IMR-90 (cell line): ENCODE measurements around the gene ZDHHC19. TPM values are rescaled to one million over a fixed set of nuclear protein-coding genes. Genes with fewer than 3 reads are reported as not detected.

Experiments
- ATAC-seq: fragments of 200-7000 bp; cut with Tn5 transposase; 2 replicates; pipeline ENCODE4 v1.9.1; 2020; ENCODE audit warnings: low read depth, mild to moderate bottlenecking, moderate library complexity
- BruUV-seq: library from RNA; stranded (reverse); fragments of 400-500 nt; replicated peaks from 2 replicates; lab custom pipeline; 2021; lab: Mats Ljungman, UMichigan
- CTCF ChIA-PET: fragments of 300-600 bp; formaldehyde crosslinking; extraction: SDS; loops from one replicate; lab custom pipeline; 2021; ENCODE audit warnings: antibody characterized with exemption; lab: Yijun Ruan, JAX
- POLR2A ChIA-PET: fragments of 300-600 bp; sonication (Branson Sonifier 250); formaldehyde crosslinking; loops from one replicate; lab custom pipeline; 2022; ENCODE audit warnings: antibody characterized with exemption; ENCODE audit not compliant: unreplicated experiment; lab: Charles Lee
- DNase-seq: peaks from one replicate; pipeline ENCODE4 v3.0.0; 2013
- H2AFZ ChIP-seq: replicated peaks from 2 replicates; pipeline ENCODE3; 2013; ENCODE audit warnings: low read length, mild to moderate bottlenecking; ENCODE audit not compliant: poor library complexity
- H2AK5ac ChIP-seq: 2 replicates; pipeline ENCODE4 v1.6.1; 2013; ENCODE audit warnings: low read depth, low read length, inconsistent platforms
- H2AK9ac ChIP-seq: replicated peaks from 2 replicates; pipeline ENCODE3; 2013; ENCODE audit warnings: mild to moderate bottlenecking, low read depth, low read length, moderate library complexity; ENCODE audit not compliant: poor library complexity
- H2BK120ac ChIP-seq: 2 replicates; pipeline ENCODE4 v1.6.1; 2013; ENCODE audit warnings: low read depth, low read length, inconsistent platforms
- H2BK15ac ChIP-seq: 3 replicates; pipeline ENCODE4 v1.6.1; 2013; ENCODE audit warnings: low read depth, low read length, inconsistent platforms
- H2BK20ac ChIP-seq: 2 replicates; pipeline ENCODE4 v1.6.1; 2013; ENCODE audit warnings: low read depth, mild to moderate bottlenecking, inconsistent platforms, low read length, moderate library complexity
- H2BK5ac ChIP-seq: 2 replicates; pipeline ENCODE4 v1.6.1; 2013; ENCODE audit warnings: mild to moderate bottlenecking, low read depth, low read length, inconsistent platforms; ENCODE audit not compliant: poor library complexity, severe bottlenecking
- H3K14ac ChIP-seq: replicated peaks from 2 replicates; pipeline ENCODE4 v1.6.1; 2013; ENCODE audit warnings: low read depth, low read length, inconsistent platforms
- H3K18ac ChIP-seq: 2 replicates; pipeline ENCODE4 v1.6.1; 2013; ENCODE audit warnings: low read depth, low read length, control low read depth
- H3K23ac ChIP-seq: 2 replicates; pipeline ENCODE4 v1.6.1; 2013; ENCODE audit warnings: low read depth, low read length, inconsistent platforms
- H3K27ac ChIP-seq: 2 replicates; pipeline ENCODE4 v1.5.1; 2013; ENCODE audit warnings: mild to moderate bottlenecking, control low read depth, low read length; ENCODE audit not compliant: insufficient read depth
- H3K27me3 ChIP-seq: 2 replicates; pipeline ENCODE4 v1.6.1; 2013; ENCODE audit warnings: low read length; ENCODE audit not compliant: control insufficient read depth, insufficient read depth
- H3K36me3 ChIP-seq: 2 replicates; pipeline ENCODE4 v1.6.1; 2013; ENCODE audit warnings: low read length, mixed read lengths; ENCODE audit not compliant: control insufficient read depth, insufficient read depth
- H3K4ac ChIP-seq: 2 replicates; pipeline ENCODE4 v1.6.1; 2013; ENCODE audit warnings: low read depth, low read length, inconsistent platforms
- H3K4me1 ChIP-seq: 2 replicates; pipeline ENCODE4 v1.6.1; 2013; ENCODE audit warnings: low read length, mixed read lengths; ENCODE audit not compliant: control insufficient read depth, insufficient read depth
- H3K4me2 ChIP-seq: 2 replicates; pipeline ENCODE4 v1.6.1; 2013; ENCODE audit warnings: low read depth, mild to moderate bottlenecking, control low read depth, low read length, moderate library complexity
- H3K4me3 ChIP-seq: 2 replicates; pipeline ENCODE4 v1.5.1; 2013; ENCODE audit warnings: low read depth, mild to moderate bottlenecking, control low read depth, low read length, moderate library complexity; ENCODE audit not compliant: insufficient read depth
- H3K56ac ChIP-seq: 2 replicates; pipeline ENCODE4 v1.6.1; 2013; ENCODE audit warnings: low read length, inconsistent platforms; ENCODE audit not compliant: insufficient read depth; ENCODE audit errors: extremely low read depth
- H3K79me1 ChIP-seq, 2 experiments: 2 replicates each; pipeline ENCODE4 v1.6.1; 2013; ENCODE audit warnings: low read length in 2 of 2, inconsistent platforms in 1 of 2, low read depth in 1 of 2
- H3K9ac ChIP-seq: 2 replicates; pipeline ENCODE4 v1.6.1; 2013; ENCODE audit warnings: low read depth, low read length, control low read depth
- H3K9me1 ChIP-seq: 2 replicates; pipeline ENCODE4 v1.6.1; 2013; ENCODE audit warnings: low read length, inconsistent platforms; ENCODE audit not compliant: insufficient read depth
- H3K9me3 ChIP-seq: 2 replicates; pipeline ENCODE4 v1.6.1; 2013; ENCODE audit warnings: low read length; ENCODE audit not compliant: control insufficient read depth, insufficient read depth
- H4K20me1 ChIP-seq: 2 replicates; pipeline ENCODE4 v1.6.1; 2013; ENCODE audit warnings: low read length, inconsistent platforms; ENCODE audit not compliant: insufficient read depth
- H4K5ac ChIP-seq: 2 replicates; pipeline ENCODE4 v1.6.1; 2013; ENCODE audit warnings: mild to moderate bottlenecking, low read depth, low read length, control low read depth
- H4K8ac ChIP-seq, 2 experiments: 2 replicates each; pipeline ENCODE4 v1.6.1; 2013; ENCODE audit warnings: low read depth in 2 of 2, low read length in 2 of 2, control low read depth in 1 of 2, inconsistent platforms in 1 of 2
- H4K91ac ChIP-seq: 2 replicates; pipeline ENCODE4 v1.6.1; 2013; ENCODE audit warnings: low read depth, low read length, inconsistent platforms; ENCODE audit not compliant: insufficient read depth
- BHLHE40 ChIP-seq: fragments of 150-350 bp; IDR thresholded peaks from 2 replicates; pipeline ENCODE4 v1.6.1; 2016; ENCODE audit warnings: mild to moderate bottlenecking, low read depth, low read length
- CEBPB ChIP-seq: IDR thresholded peaks from 2 replicates; pipeline ENCODE4 v1.6.1; 2012; ENCODE audit warnings: low read depth, low read length, improper control_type of control experiment
- CTCF ChIP-seq: conservative IDR thresholded peaks from 2 replicates; pipeline ENCODE4 v1.5.1; 2012; ENCODE audit warnings: mild to moderate bottlenecking, low read depth, low read length, improper control_type of control experiment
- FOS ChIP-seq: fragments of 150-350 bp; IDR thresholded peaks from 2 replicates; pipeline ENCODE4 v1.6.1; 2016; ENCODE audit warnings: low read depth, low read length
- MAFK ChIP-seq: IDR thresholded peaks from 2 replicates; pipeline ENCODE4 v1.6.1; 2012; ENCODE audit warnings: low read depth, low read length, improper control_type of control experiment
- MAZ ChIP-seq: IDR thresholded peaks from 2 replicates; pipeline ENCODE4 v1.6.1; 2012; ENCODE audit warnings: low read depth, mild to moderate bottlenecking, low read length, improper control_type of control experiment, moderate library complexity, borderline replicate concordance
- MXI1 ChIP-seq: IDR thresholded peaks from 2 replicates; pipeline ENCODE4 v1.6.1; 2012; ENCODE audit warnings: low read depth, mild to moderate bottlenecking, low read length, moderate library complexity, borderline replicate concordance
- NFE2L2 ChIP-seq: fragments of 150-350 bp; IDR thresholded peaks from 2 replicates; pipeline ENCODE4 v1.6.1; 2016; ENCODE audit warnings: low read depth, mild to moderate bottlenecking, low read length
- POLR2A ChIP-seq: IDR thresholded peaks from 2 replicates; pipeline ENCODE4 v1.6.1; 2012; ENCODE audit warnings: mild to moderate bottlenecking, low read depth, low read length
- RAD21 ChIP-seq: IDR thresholded peaks from 2 replicates; pipeline ENCODE4 v1.6.1; 2012; ENCODE audit warnings: low read length, improper control_type of control experiment
- RCOR1 ChIP-seq: IDR thresholded peaks from 2 replicates; pipeline ENCODE4 v1.6.1; 2012; ENCODE audit warnings: mild to moderate bottlenecking, low read length, improper control_type of control experiment; ENCODE audit not compliant: insufficient replicate concordance
- RFX5 ChIP-seq: IDR thresholded peaks from 2 replicates; pipeline ENCODE4 v1.8.0; 2012; ENCODE audit warnings: low read depth, mild to moderate bottlenecking, low read length, moderate library complexity
- SMC3 ChIP-seq: fragments of 150-350 bp; IDR thresholded peaks from 2 replicates; pipeline ENCODE4 v1.6.1; 2016; ENCODE audit warnings: low read depth, mild to moderate bottlenecking, antibody characterized with exemption, low read length, moderate library complexity
- WGBS, 2 experiments: methylation state at CpG; one replicate each; pipeline versions ENCODE4 v1.1.5 to v1.1.7; 2013; ENCODE audit warnings: missing lambda C conversion rate in 2 of 2; ENCODE audit not compliant: insufficient read length in 1 of 2; ENCODE audit errors: extremely low coverage in 2 of 2; 5-methylcytosine and 5-hydroxymethylcytosine counted together
- dilution Hi-C: fragments of 300-500 bp; cut with HindIII; formaldehyde crosslinking; loops from one replicate; pipeline ENCODE4 v1.14.3; 2018; ENCODE audit warnings: low sequenced_read_pairs; ENCODE audit not compliant: unreplicated experiment
- in situ Hi-C: fragments of 300-500 bp; cut with MboI; formaldehyde crosslinking; loops from 3 replicates; pipeline ENCODE4 v1.14.3; 2019; ENCODE audit warnings: low sequenced_read_pairs, inconsistent platforms, mixed read lengths
- intact Hi-C: fragments of 100-400 bp; cut with micrococcal nuclease; formaldehyde crosslinking; loops from 2 replicates; pipeline ENCODE4 v1.10.0; 2022
- polyA plus RNA-seq, 3 experiments: library from polyadenylated mRNA; depleted of rRNA; stranded (reverse); fragments of >200 nt; gene quantifications; 2 replicates each; pipeline ENCODE4 v1.2.3, GENCODE V29; 2012; ENCODE audit warnings: low replicate concordance in 1 of 3
- total RNA-seq: library from RNA; depleted of rRNA; stranded (reverse); fragments of >200 nt; gene quantifications from 2 replicates; pipeline ENCODE4 v1.2.3, GENCODE V29; 2012

The ZDHHC19 gene
- total and polyA plus RNA-seq, 2 of the 4 experiments (the other 2 are of a cell fraction) = 0.09 TPM; not detected in 1

DNA sequence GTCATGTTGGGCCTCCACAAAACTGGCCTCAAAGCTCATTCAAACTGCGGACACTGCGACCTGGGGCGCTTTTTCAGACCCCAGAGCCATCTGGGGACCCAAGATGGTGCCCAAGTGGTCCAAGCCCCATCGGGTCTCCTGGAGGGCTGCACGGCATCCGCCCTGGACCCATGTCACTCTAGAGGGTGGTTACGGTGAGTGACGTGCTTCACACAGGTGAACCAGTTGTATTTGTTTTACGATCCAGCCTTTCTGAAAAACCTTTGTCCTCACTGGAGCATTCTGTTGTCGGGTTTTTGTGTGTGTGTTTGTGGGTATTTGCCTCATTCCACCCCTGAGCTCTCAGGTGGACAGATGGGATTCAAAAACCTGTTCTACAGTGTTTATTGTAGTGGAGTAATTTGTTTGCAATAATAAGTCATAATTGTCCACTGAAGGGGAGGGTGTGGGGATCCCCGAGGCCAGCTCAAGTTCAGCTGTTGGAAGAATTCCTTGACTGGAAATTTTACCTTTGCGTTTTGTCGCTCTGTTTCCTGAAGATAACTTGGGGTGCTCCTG lies 7.0 kb upstream of the ZDHHC19 start (continued):
- TF ChIP-seq MAFK (no peak), SMC3 (no peak)

- H2AK9ac ChIP-seq = no peak overlapping the region
- no peak overlapping the region for H2BK15ac ChIP-seq
- no peak overlapping the region for H3K56ac ChIP-seq
- H3K14ac ChIP-seq = no peak overlapping the region; the same call in 1 of the 2 replicates
- no peak overlapping the region for H4K5ac ChIP-seq
- H2AK5ac ChIP-seq = no peak overlapping the region
- no peak overlapping the region for H3K18ac ChIP-seq
- ChIA-PET CTCF (no interaction called here), POLR2A (no interaction called here)
- H4K20me1 ChIP-seq = no peaks in the 10 kb centered on the region; the same call in 1 of the 2 replicates
- intact Hi-C loops (no loop called here), in situ Hi-C loops (no loop called here), dilution Hi-C loops (no loop called here)
- H3K4me1 ChIP-seq = 0 out of 2 replicates have a peak, but pooled peaks cover 2% of the 10 kb centered on the region
- DNase-seq (no peak), ATAC-seq (no peak)
- H3K36me3 ChIP-seq = no peaks in the 10 kb centered on the region
- peaks cover 9% of the 10 kb centered on the region; the same call in 1 of the 2 replicates for H3K27me3 ChIP-seq
- no peak overlapping the region for H2AFZ ChIP-seq
- H3K23ac ChIP-seq = no peak overlapping the region
- H3K4ac ChIP-seq = no peak overlapping the region
- no peak overlapping the region for H2BK120ac ChIP-seq
- H4K8ac ChIP-seq = no peak overlapping the region
- H4K91ac ChIP-seq = no peak overlapping the region
- H3K4me3 ChIP-seq = no peak overlapping the region
- H3K4me2 ChIP-seq = no peak overlapping the region
- H3K79me1 ChIP-seq = no peaks in the 10 kb centered on the region
- WGBS, 2 experiments = 90% methylated on average over 4 of the region's 12 CpGs; no CpG with 5 or more reads in 1 of the 2 experiments
- no peak overlapping the region for H3K9ac ChIP-seq
- no peak overlapping the region for H2BK20ac ChIP-seq
- BruUV-seq = no TSS peak
- H2BK5ac ChIP-seq = no peak overlapping the region
- H3K27ac ChIP-seq = no peak overlapping the region
- H3K9me3 ChIP-seq = no peaks in the 10 kb centered on the region
- 0 out of 2 replicates have a peak, but pooled peaks cover 3% of the 10 kb centered on the region for H3K9me1 ChIP-seq
- TF ChIP-seq RCOR1 (no peak), MAZ (no peak), MXI1 (no peak), RAD21 (no peak), NFE2L2 (no peak), CTCF (no peak), POLR2A (no peak), FOS (no peak), RFX5 (no peak), BHLHE40 (no peak), CEBPB (no peak), MAFK (no peak), SMC3 (no peak)
Measured at GRCh38 chr3:196217307-196218154, 6.3 kb upstream of the ZDHHC19 start.
